K562 (cell line): ENCODE data around the gene KRTAP10-9. TPM values are rescaled to one million over a fixed set of nuclear protein-coding genes. Genes with fewer than 3 reads are reported as not detected.

Source experiments
- ATAC-seq: fragments of 200-7000 bp; cut with Tn5 transposase; 3 replicates; pipeline ENCODE4 v1.9.1; 2020; ENCODE audit warnings: moderate library complexity
- BruUV-seq: library from RNA; stranded (reverse); fragments of 400-500 nt; replicated peaks from 2 replicates; lab custom pipeline; 2021; lab: Mats Ljungman, UMichigan
- CTCF ChIA-PET: fragments of 300-600 bp; formaldehyde crosslinking; extraction: SDS; loops from one replicate; lab custom pipeline; 2021; ENCODE audit warnings: low intra/inter-chr PET ratio; lab: Yijun Ruan, JAX
- POLR2A ChIA-PET: fragments of 300-600, 350-650 bp; sonication (Branson Sonifier 250); formaldehyde crosslinking; extraction: SDS; loops from one replicate; lab custom pipeline; 2021; ENCODE audit warnings: antibody characterized with exemption, inconsistent platforms; lab: Yijun Ruan, JAX
- DNase-seq, 4 experiments: peaks; one replicate each; pipeline versions ENCODE4 v3.0.0 to v3.0.0-alpha.2; 2011 to 2018; ENCODE audit warnings: low spot score in 3 of 4, mixed read lengths in 3 of 4; ENCODE audit errors: extremely low read depth in 1 of 4
- FAIRE-seq: peaks from 2 replicates; lab custom pipeline; 2011; peaks lifted over from hg19 to GRCh38; lab: Jason Lieb, UNC
- H2AFZ ChIP-seq: 2 replicates; pipeline ENCODE4 v1.6.0; 2011; ENCODE audit warnings: low read depth, low read length, control low read depth, inconsistent platforms
- H3K27ac ChIP-seq: fragments of 200-600 bp; 3 replicates; pipeline ENCODE4 v1.8.0; 2011; ENCODE audit warnings: low read depth, mild to moderate bottlenecking, control low read depth, inconsistent platforms, low read length, moderate library complexity, mixed read lengths; ENCODE audit errors: extremely low read depth
- H3K27me3 ChIP-seq, 2 experiments: fragments of 300-600 bp in 1 of 2; 2 replicates in 1 of 2; 3 replicates in 1 of 2; pipeline versions ENCODE4 v1.6.0 to v1.8.0; 2011; ENCODE audit warnings: inconsistent platforms in 2 of 2, low read length in 2 of 2, mild to moderate bottlenecking in 1 of 2, mixed read lengths in 1 of 2, moderate library complexity in 1 of 2; ENCODE audit not compliant: control insufficient read depth in 2 of 2, insufficient read depth in 2 of 2
- H3K36me3 ChIP-seq: fragments of 300-600 bp; 3 replicates; pipeline ENCODE4 v1.8.0; 2011; ENCODE audit warnings: mild to moderate bottlenecking, low read length, inconsistent platforms; ENCODE audit not compliant: control insufficient read depth, insufficient read depth
- H3K4me1 ChIP-seq, 2 experiments: fragments of 200-600 bp in 1 of 2; replicated peaks in 1 of 2; 2 replicates in 1 of 2; 3 replicates in 1 of 2; pipeline versions ENCODE4 v1.5.1 to v1.8.0; 2011; ENCODE audit warnings: inconsistent platforms in 2 of 2, low read length in 2 of 2, mild to moderate bottlenecking in 1 of 2, mixed read lengths in 1 of 2, moderate library complexity in 1 of 2; ENCODE audit not compliant: control insufficient read depth in 2 of 2, insufficient read depth in 2 of 2
- H3K4me2 ChIP-seq: 2 replicates; pipeline ENCODE4 v1.6.1; 2011; ENCODE audit warnings: low read length, control low read depth, inconsistent platforms, mixed read lengths; ENCODE audit not compliant: insufficient read depth
- H3K4me3 ChIP-seq: fragments of 200-600 bp; sonication (generic), shearing (Covaris generic); 2 replicates; pipeline ENCODE4 v1.5.1; 2016; ENCODE audit warnings: control low read depth, inconsistent platforms
- H3K79me2 ChIP-seq: fragments of 200-600 bp; 3 replicates; pipeline ENCODE4 v1.8.0; 2011; ENCODE audit warnings: low read length, inconsistent platforms; ENCODE audit not compliant: control insufficient read depth, insufficient read depth
- H3K9ac ChIP-seq, 2 experiments: 2 replicates each; pipeline versions ENCODE4 v1.6.0 to v1.6.1; 2011; ENCODE audit warnings: low read depth in 2 of 2, low read length in 2 of 2, control low read depth in 1 of 2, inconsistent platforms in 1 of 2, mild to moderate bottlenecking in 1 of 2, mixed read lengths in 1 of 2; ENCODE audit not compliant: insufficient read depth in 1 of 2
- H3K9me1 ChIP-seq: one replicate; pipeline ENCODE4 v1.6.0; 2011; ENCODE audit warnings: inconsistent platforms, mild to moderate bottlenecking, low read length, moderate library complexity; ENCODE audit not compliant: control insufficient read depth, insufficient read depth
- H3K9me3 ChIP-seq: replicated peaks from 2 replicates; pipeline ENCODE4 v1.5.1; 2011; ENCODE audit warnings: low read depth, low read length, inconsistent platforms; ENCODE audit not compliant: control insufficient read depth, insufficient read depth
- H4K20me1 ChIP-seq: replicated peaks from 2 replicates; pipeline ENCODE4 v1.6.1; 2011; ENCODE audit warnings: low read length, inconsistent platforms, mixed read lengths; ENCODE audit not compliant: control insufficient read depth, insufficient read depth
- ARID3A ChIP-seq: IDR thresholded peaks from 2 replicates; pipeline ENCODE4 v1.6.1; 2012; ENCODE audit warnings: low read depth, low read length, improper control_type of control experiment, borderline replicate concordance
- BDP1 ChIP-seq: IDR thresholded peaks from 3 replicates; pipeline ENCODE4 v1.6.1; 2011; ENCODE audit not compliant: insufficient read length, insufficient read depth
- CGGBP1 ChIP-seq: fragments of 250-450 bp; sonication (Bioruptor Pico); IDR thresholded peaks from 2 replicates; pipeline ENCODE4 v1.9.0; 2021; ENCODE audit warnings: mild to moderate bottlenecking
- DMBX1 ChIP-seq: fragments of 250-450 bp; sonication (Bioruptor Pico); IDR thresholded peaks from 2 replicates; pipeline ENCODE4 v1.8.0; 2022; ENCODE audit warnings: inconsistent platforms, mild to moderate bottlenecking, moderate library complexity, borderline replicate concordance
- GATAD2A ChIP-seq: fragments of 450-650 bp; IDR thresholded peaks from 2 replicates; pipeline ENCODE4 v1.6.1; 2017
- HMG20A ChIP-seq: fragments of 450-650 bp; formaldehyde crosslinking; conservative IDR thresholded peaks from 2 replicates; pipeline ENCODE4 v1.4.0; 2020; ENCODE audit warnings: mild to moderate bottlenecking, mixed read lengths
- HOXB6 ChIP-seq: fragments of 250-450 bp; sonication (Bioruptor Pico); IDR thresholded peaks from 2 replicates; pipeline ENCODE4 v1.5.1; 2022; ENCODE audit warnings: mild to moderate bottlenecking, borderline replicate concordance
- RAD21 ChIP-seq, 2 experiments: fragments of 250-450 bp in 1 of 2; fragments of 450-650 bp in 1 of 2; sonication (Bioruptor Pico) in 1 of 2; formaldehyde crosslinking in 1 of 2; IDR thresholded peaks in 1 of 2; conservative IDR thresholded peaks in 1 of 2; 2 replicates each; pipeline versions ENCODE4 v1.4.0 to v1.8.0; 2020 to 2022; ENCODE audit warnings: mild to moderate bottlenecking in 2 of 2, moderate library complexity in 1 of 2
- SETDB1 ChIP-seq: IDR thresholded peaks from one replicate; pipeline ENCODE4 v1.6.1; 2012; ENCODE audit warnings: low read length, control low read depth, inconsistent platforms
- SMARCB1 ChIP-seq: IDR thresholded peaks from 2 replicates; pipeline ENCODE4 v1.6.1; 2011; ENCODE audit warnings: improper control_type of control experiment, low read depth; ENCODE audit not compliant: insufficient read length
- SMARCC2 ChIP-seq: fragments of 450-650 bp; IDR thresholded peaks from 2 replicates; pipeline ENCODE4 v1.6.1; 2017; ENCODE audit warnings: antibody characterized with exemption, moderate library complexity, mild to moderate bottlenecking, low read depth
- TEAD2 ChIP-seq: fragments of 450-650 bp; IDR thresholded peaks from 2 replicates; pipeline ENCODE4 v1.6.1; 2016; ENCODE audit warnings: missing genetic modification characterization, control low read depth, missing compliant biosample characterization
- TFAM ChIP-seq: fragments of 250-450 bp; sonication (Bioruptor Pico); conservative IDR thresholded peaks from 2 replicates; pipeline ENCODE4 v1.5.0; 2021; ENCODE audit warnings: mild to moderate bottlenecking, moderate library complexity
- WHSC1 ChIP-seq: IDR thresholded peaks from one replicate; pipeline ENCODE4 v1.6.1; 2012; ENCODE audit warnings: low read length, control low read depth, inconsistent platforms
- ZNF212 ChIP-seq: fragments of 450-650 bp; formaldehyde crosslinking; IDR thresholded peaks from 2 replicates; pipeline ENCODE4 v1.4.0; 2020; ENCODE audit warnings: mild to moderate bottlenecking
- ZZZ3 ChIP-seq: fragments of 450-650 bp; IDR thresholded peaks from 2 replicates; pipeline ENCODE4 v1.6.1; 2016; ENCODE audit warnings: antibody characterized with exemption, mild to moderate bottlenecking, moderate library complexity
- WGBS: fragments of 100-300 bp; shearing (Covaris generic); methylation state at CpG from one replicate; pipeline ENCODE4 v1.1.6; 2016; ENCODE audit warnings: low coverage, mixed read lengths; ENCODE audit not compliant: insufficient coverage; ENCODE audit errors: missing lambda C conversion rate; 5-methylcytosine and 5-hydroxymethylcytosine counted together
- in situ Hi-C: fragments of 300-500 bp; cut with MboI; formaldehyde crosslinking; loops from 4 replicates; pipeline ENCODE4 v1.15.0; 2018; ENCODE audit warnings: inconsistent platforms, mixed read lengths
- intact Hi-C: fragments of 100-400 bp; cut with micrococcal nuclease; formaldehyde crosslinking; loops from 2 replicates; pipeline ENCODE4 v1.14.2; 2022
- polyA plus RNA-seq, 8 experiments: library from polyadenylated mRNA; depleted of rRNA in 4 of 8; stranded (reverse) in 5 of 8; unstranded in 3 of 8; fragments of >200 nt; fragmentation: Nextera tagmentation in 2 of 8; fragmentation: Illumina TruSeq in 1 of 8; extraction: Ambion mirVana in 2 of 8; extraction: Trizol in 1 of 8; gene quantifications; 2 replicates each; pipeline versions ENCODE4 v1.2.1 to v1.2.3, GENCODE V29; 2011 to 2014; ENCODE audit warnings: inconsistent platforms in 1 of 8, missing spikeins in 1 of 8
- total RNA-seq, 7 experiments: library from RNA; depleted of rRNA in 6 of 7; stranded (reverse); fragments of >200 nt in 6 of 7; fragmentation: Illumina TruSeq in 2 of 7; extraction: Trizol in 2 of 7; gene quantifications; 2 replicates each; pipeline versions ENCODE4 v1.2.1 to v1.2.3, GENCODE V29; 2011 to 2021; ENCODE audit warnings: low replicate concordance in 1 of 7
- TF ChIP-seq, protein P1 (sequence below), 2 experiments: IDR thresholded peaks in 1 of 2; conservative IDR thresholded peaks in 1 of 2; 2 replicates each; pipeline ENCODE4 v1.6.1; 2016; ENCODE audit warnings: low read depth in 2 of 2, mild to moderate bottlenecking in 1 of 2, missing compliant biosample characterization in 1 of 2, missing genetic modification characterization in 1 of 2, moderate library complexity in 1 of 2
- TF ChIP-seq, protein P2 (sequence below): fragments of 450-650 bp; formaldehyde crosslinking; IDR thresholded peaks from 2 replicates; pipeline ENCODE4 v1.4.0; 2020; ENCODE audit warnings: mild to moderate bottlenecking, mixed read lengths

KRTAP10-9 gene
- total and polyA plus RNA-seq, 9 of the 15 experiments (the other 6 are each of a cell fraction or from before 2014, with no cell fraction given), result not detected

GRCh38 chr21:44625756-44626155 is 1.1 kb upstream of the KRTAP10-9 start:
- no peak overlapping the region for H2AFZ ChIP-seq
- H3K4me3 ChIP-seq, result no peak overlapping the region
- no TSS peak for BruUV-seq
- DNase-seq (no peak), ATAC-seq (no peak), FAIRE-seq (no peak)
- CTCF ChIA-PET, result no interaction called here
- WGBS, result 4% methylated on average over 7 of the region's 7 CpGs
- H3K9me3 ChIP-seq, result peaks cover 5% of the 10 kb centered on the region; the same call in 1 of the 2 replicates
- H3K9ac ChIP-seq, result no peak overlapping the region
- H3K27ac ChIP-seq, result no peak overlapping the region
- peaks cover 0 to 6% of the 10 kb centered on the region in 2 experiments; a peak in 1 of 5 replicates for H3K27me3 ChIP-seq
- intact Hi-C loops, result no loop called here
- H3K79me2 ChIP-seq, result no peaks in the 10 kb centered on the region
- H3K4me1 ChIP-seq, result no peaks in the 10 kb centered on the region
- H3K9me1 ChIP-seq, result no peaks in the 10 kb centered on the region
- in situ Hi-C loops, result no loop called here
- POLR2A ChIA-PET, result interaction anchor here (0.6 kb wide), 1 partner anchor 12 kb away, joined by 3 read pairs; no protein-coding TSS in a partner anchor
- H4K20me1 ChIP-seq, result no peaks in the 10 kb centered on the region
- H3K4me2 ChIP-seq, result no peak overlapping the region
- H3K36me3 ChIP-seq, result no peaks in the 10 kb centered on the region
- TF ChIP-seq HMG20A (CRISPR knock-in tag) (no peak), BDP1 (no peak), SETDB1 (no peak), RAD21 (CRISPR knock-in tag; conservative IDR thresholded peaks at IDR 0.05 in 1 of 2, IDR thresholded peaks at IDR 0.05 in 1 of 2) (no peak), SMARCB1 (no peak), TEAD2 (tag) (no peak), TFAM (CRISPR knock-in tag) (no peak), ZNF212 (CRISPR knock-in tag) (no peak), GATAD2A (no peak), CGGBP1 (CRISPR knock-in tag) (no peak), ZZZ3 (no peak), ARID3A (no peak), DMBX1 (CRISPR knock-in tag) (no peak), SMARCC2 (no peak), HOXB6 (CRISPR knock-in tag) (no peak), WHSC1 (no peak)
- TF ChIP-seq, protein P1, sequence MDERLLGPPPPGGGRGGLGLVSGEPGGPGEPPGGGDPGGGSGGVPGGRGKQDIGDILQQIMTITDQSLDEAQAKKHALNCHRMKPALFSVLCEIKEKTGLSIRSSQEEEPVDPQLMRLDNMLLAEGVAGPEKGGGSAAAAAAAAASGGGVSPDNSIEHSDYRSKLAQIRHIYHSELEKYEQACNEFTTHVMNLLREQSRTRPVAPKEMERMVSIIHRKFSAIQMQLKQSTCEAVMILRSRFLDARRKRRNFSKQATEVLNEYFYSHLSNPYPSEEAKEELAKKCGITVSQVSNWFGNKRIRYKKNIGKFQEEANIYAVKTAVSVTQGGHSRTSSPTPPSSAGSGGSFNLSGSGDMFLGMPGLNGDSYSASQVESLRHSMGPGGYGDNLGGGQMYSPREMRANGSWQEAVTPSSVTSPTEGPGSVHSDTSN (CRISPR knock-in tag; IDR thresholded peaks at IDR 0.05; ENCODE audit: low read depth), result no peak
- TF ChIP-seq, protein P1 (tag; conservative IDR thresholded peaks at IDR 0.05; ENCODE audit: low read depth), result no peak
- TF ChIP-seq, protein P2, sequence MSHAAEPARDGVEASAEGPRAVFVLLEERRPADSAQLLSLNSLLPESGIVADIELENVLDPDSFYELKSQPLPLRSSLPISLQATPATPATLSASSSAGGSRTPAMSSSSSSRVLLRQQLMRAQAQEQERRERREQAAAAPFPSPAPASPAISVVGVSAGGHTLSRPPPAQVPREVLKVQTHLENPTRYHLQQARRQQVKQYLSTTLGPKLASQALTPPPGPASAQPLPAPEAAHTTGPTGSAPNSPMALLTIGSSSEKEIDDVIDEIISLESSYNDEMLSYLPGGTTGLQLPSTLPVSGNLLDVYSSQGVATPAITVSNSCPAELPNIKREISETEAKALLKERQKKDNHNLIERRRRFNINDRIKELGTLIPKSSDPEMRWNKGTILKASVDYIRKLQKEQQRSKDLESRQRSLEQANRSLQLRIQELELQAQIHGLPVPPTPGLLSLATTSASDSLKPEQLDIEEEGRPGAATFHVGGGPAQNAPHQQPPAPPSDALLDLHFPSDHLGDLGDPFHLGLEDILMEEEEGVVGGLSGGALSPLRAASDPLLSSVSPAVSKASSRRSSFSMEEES (CRISPR knock-in tag), result no peak
